Stomach (tissue), 9 donors: ENCODE measurements around the gene CFAP54. TPM values are rescaled to one million over a fixed set of nuclear protein-coding genes. Genes with fewer than 3 reads are reported as not detected.

Experiments
- DNase-seq, 2 donors: peaks; one replicate each; pipeline versions ENCODE4 v3.0.0 to v3.0.0-alpha.2; 2013 to 2019
- H3K27ac ChIP-seq, 5 donors: fragments of 200-600 bp in 4 of 5; sonication (generic) in 4 of 5; one replicate each; pipeline ENCODE4 v1.5.1; 2013 to 2019; ENCODE audit warnings: mild to moderate bottlenecking in 1 of 5, moderate library complexity in 1 of 5
- H3K27me3 ChIP-seq, 3 donors: fragments of 200-600 bp; sonication (generic); one replicate each; pipeline ENCODE4 v1.5.1; 2017 to 2019; ENCODE audit warnings: mixed run types in 1 of 3
- H3K36me3 ChIP-seq, 4 donors: fragments of 200-600 bp; sonication (generic); 1 replicate in 3 of 4; 2 replicates in 1 of 4; pipeline ENCODE4 v1.5.1; 2016 to 2019
- H3K4me1 ChIP-seq, 4 donors: fragments of 200-600 bp; sonication (generic); one replicate each; pipeline ENCODE4 v1.5.1; 2016 to 2019
- H3K4me3 ChIP-seq, 4 donors: fragments of 200-600 bp; sonication (generic) in 3 of 4; one replicate each; pipeline ENCODE4 v1.5.1; 2016 to 2019; ENCODE audit warnings: mild to moderate bottlenecking in 1 of 4
- H3K9me3 ChIP-seq, 4 donors: fragments of 200-600 bp; sonication (generic); one replicate each; pipeline ENCODE4 v1.5.1; 2016 to 2019
- EP300 ChIP-seq: sonication (generic); formaldehyde crosslinking; IDR thresholded peaks from one replicate; pipeline ENCODE4 v1.6.1; 2017; ENCODE audit warnings: antibody characterized with exemption
- POLR2A ChIP-seq, 4 donors: fragments of 450-650 bp; IDR thresholded peaks; one replicate each; pipeline ENCODE4 v1.6.1; 2016; ENCODE audit warnings: antibody characterized with exemption in 4 of 4, control low read depth in 2 of 4, mild to moderate bottlenecking in 1 of 4, moderate library complexity in 1 of 4
- POLR2AphosphoS5 ChIP-seq, 3 donors: sonication (generic); formaldehyde crosslinking; IDR thresholded peaks; one replicate each; pipeline ENCODE4 v1.6.1; 2016; ENCODE audit warnings: antibody characterized with exemption in 3 of 3
- WGBS, 5 donors: extraction: QIAGEN DNeasy Blood & Tissue Kit in 3 of 5; methylation state at CpG; one replicate each; pipeline versions ENCODE4 v1.1.5 to v1.1.7; 2013 to 2018; 5-methylcytosine and 5-hydroxymethylcytosine counted together
- intact Hi-C: fragments of 100-400 bp; cut with DNase I; formaldehyde crosslinking; loops from one replicate; pipeline ENCODE4 v1.15.1; 2023; ENCODE audit warnings: low total_unique reads
- polyA plus RNA-seq, 3 donors: library from polyadenylated mRNA; stranded (reverse); fragments of 200-250 nt; gene quantifications; one replicate each; pipeline ENCODE4 v1.2.3, GENCODE V29; 2013
- total RNA-seq, 5 donors: library from RNA; depleted of rRNA; stranded (reverse); fragments of >200 nt; gene quantifications; one replicate each; pipeline versions ENCODE4 v1.1.0 to v1.2.3, GENCODE V29; 2014 to 2016
- TF ChIP-seq, protein P1 (sequence below), 7 experiments: fragments of 450-650 bp in 4 of 7; fragments of 200-600 bp in 3 of 7; sonication (generic) in 3 of 7; IDR thresholded peaks; one replicate each; pipeline ENCODE4 v1.5.1; 2016 to 2019; ENCODE audit warnings: antibody characterized with exemption in 7 of 7, control low read depth in 2 of 7, mild to moderate bottlenecking in 1 of 7
- donor health status: healthy with polysubstance abuse.
- donor health status: Bipolar disorder and iron deficiency.
- donor health status: healthy.

The CFAP54 gene
- total and polyA plus RNA-seq, 8 donors: 0.08 to 36.6 (median 3.0) TPM; not detected in 2

DNA sequence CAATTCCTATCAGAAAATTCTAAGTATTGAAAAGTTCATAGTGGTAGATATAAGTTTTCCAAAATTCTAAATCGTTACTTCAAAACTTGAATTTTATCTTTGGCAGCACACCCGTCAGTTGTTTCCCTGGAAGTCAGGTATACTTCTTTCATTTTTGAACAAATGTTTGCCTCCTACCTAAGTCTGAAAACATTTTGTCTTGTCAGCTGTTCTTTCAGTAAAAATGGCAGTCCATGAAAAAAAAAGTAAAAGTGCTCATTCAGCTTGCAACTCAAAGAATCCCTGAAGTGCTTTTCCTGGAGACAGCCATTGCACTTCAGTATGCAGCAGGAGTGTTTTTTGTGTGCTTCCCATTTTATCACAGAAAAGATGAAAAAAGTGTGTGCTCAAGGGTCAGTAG lies 287.5 kb downstream of the CFAP54 start:
- no peaks in the 10 kb centered on the region for H3K27me3 ChIP-seq
- no peak overlapping the region for H3K27ac ChIP-seq
- intact Hi-C loops: no loop called here
- 80 to 87% (median 82%) methylated on average over 2 of the region's 2 CpGs for WGBS, 5 donors
- no peaks in the 10 kb centered on the region for H3K36me3 ChIP-seq
- no peaks in the 10 kb centered on the region for H3K4me1 ChIP-seq
- no peak overlapping the region for H3K4me3 ChIP-seq
- no peak for TF ChIP-seq POLR2AphosphoS5 (IDR thresholded peaks at IDR 0.05)
- TF ChIP-seq, protein P1, sequence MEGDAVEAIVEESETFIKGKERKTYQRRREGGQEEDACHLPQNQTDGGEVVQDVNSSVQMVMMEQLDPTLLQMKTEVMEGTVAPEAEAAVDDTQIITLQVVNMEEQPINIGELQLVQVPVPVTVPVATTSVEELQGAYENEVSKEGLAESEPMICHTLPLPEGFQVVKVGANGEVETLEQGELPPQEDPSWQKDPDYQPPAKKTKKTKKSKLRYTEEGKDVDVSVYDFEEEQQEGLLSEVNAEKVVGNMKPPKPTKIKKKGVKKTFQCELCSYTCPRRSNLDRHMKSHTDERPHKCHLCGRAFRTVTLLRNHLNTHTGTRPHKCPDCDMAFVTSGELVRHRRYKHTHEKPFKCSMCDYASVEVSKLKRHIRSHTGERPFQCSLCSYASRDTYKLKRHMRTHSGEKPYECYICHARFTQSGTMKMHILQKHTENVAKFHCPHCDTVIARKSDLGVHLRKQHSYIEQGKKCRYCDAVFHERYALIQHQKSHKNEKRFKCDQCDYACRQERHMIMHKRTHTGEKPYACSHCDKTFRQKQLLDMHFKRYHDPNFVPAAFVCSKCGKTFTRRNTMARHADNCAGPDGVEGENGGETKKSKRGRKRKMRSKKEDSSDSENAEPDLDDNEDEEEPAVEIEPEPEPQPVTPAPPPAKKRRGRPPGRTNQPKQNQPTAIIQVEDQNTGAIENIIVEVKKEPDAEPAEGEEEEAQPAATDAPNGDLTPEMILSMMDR (IDR thresholded peaks at IDR 0.05): no peak
- no peak for TF ChIP-seq POLR2A (IDR thresholded peaks at IDR 0.05)
- TF ChIP-seq EP300: no peak
- no peak for DNase-seq
- H3K9me3 ChIP-seq: peaks cover 0 to 7% (median 0%) of the 10 kb centered on the region in 4 donors

DNA sequence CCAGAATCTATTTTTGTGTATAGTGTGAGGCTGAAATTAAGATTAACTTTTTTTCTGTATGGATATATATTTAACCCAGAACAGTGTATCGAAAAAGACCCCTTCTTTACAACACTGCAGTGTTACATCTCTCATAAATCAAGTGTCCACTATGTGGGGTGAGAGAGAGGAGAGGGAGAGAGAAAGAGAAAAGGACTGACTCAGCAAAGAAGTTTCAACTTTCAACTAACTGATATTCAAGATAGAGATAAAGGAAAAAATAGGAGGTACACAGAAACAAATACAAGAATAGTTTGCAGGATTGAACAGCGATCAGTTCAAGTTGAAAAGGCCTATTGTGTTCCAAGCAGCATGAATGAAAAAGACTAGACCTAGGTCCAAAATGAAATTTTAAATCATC lies 291.0 kb downstream of the CFAP54 start:
- Histone ChIP-seq H3K4me1 (no peaks in the 10 kb centered on the region), H3K36me3 (no peaks in the 10 kb centered on the region), H3K9me3 (no peaks in the 10 kb centered on the region), H3K27ac (no peak overlapping the region), H3K27me3 (no peaks in the 10 kb centered on the region), H3K4me3 (no peak overlapping the region)
- 57 to 78% (median 65%) methylated on average over 2 of the region's 2 CpGs for WGBS, 5 donors
- DNase-seq: no peak
- no peak for TF ChIP-seq POLR2AphosphoS5 (IDR thresholded peaks at IDR 0.05)
- no peak for TF ChIP-seq EP300
- TF ChIP-seq, protein P1 (IDR thresholded peaks at IDR 0.05): no peak
- no peak for TF ChIP-seq POLR2A (IDR thresholded peaks at IDR 0.05)
- intact Hi-C loops: no loop called here

DNA sequence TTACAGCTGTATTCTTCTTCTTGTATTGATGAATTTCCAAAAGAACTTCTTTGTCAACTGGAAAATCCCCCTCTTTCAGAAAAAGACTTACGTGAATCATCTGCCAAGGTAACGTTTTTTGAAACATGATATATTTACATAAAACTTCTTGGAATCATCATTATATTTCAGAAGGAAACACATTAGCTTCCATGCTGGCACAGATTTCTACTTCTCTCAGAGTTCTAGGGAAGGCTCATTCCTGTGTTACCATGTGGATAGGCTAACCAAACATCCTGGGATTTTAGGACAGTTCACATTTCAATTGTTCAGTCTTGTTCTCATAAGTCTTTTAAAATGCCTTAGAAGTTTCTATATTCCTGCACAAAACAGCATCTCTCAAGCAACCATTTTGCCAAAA lies 297.4 kb downstream of the CFAP54 start:
- intact Hi-C loops: no loop called here
- 38 to 50% (median 49%) methylated on average over 2 of the region's 2 CpGs for WGBS, 5 donors
- DNase-seq: no peak
- H3K27ac ChIP-seq: no peak overlapping the region
- no peak overlapping the region for H3K4me3 ChIP-seq
- H3K27me3 ChIP-seq: no peaks in the 10 kb centered on the region
- TF ChIP-seq POLR2A (IDR thresholded peaks at IDR 0.05) (no peak), EP300 (no peak), POLR2AphosphoS5 (IDR thresholded peaks at IDR 0.05) (no peak)
- TF ChIP-seq, protein P1 (IDR thresholded peaks at IDR 0.05): no peak
- H3K4me1 ChIP-seq: no peaks in the 10 kb centered on the region
- H3K9me3 ChIP-seq: no peaks in the 10 kb centered on the region
- no peaks in the 10 kb centered on the region for H3K36me3 ChIP-seq

DNA sequence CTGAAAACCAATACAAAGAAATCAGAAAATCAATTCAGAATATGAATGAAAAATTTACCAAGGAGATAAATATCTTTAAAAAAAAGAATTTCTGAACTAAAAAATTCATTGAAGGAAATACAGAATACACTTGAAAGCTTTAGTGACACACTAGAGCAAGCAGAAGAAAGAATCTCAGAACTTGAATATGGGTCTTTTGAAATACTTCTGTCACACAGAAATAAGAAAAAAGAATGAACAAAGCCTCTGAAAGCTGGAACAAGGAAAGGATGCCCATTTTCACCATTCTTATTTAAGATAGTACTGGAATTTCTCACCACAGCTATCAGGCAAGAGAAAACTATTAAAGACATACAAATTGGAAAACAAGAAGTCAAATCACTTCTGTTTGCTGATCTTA lies 314.6 kb downstream of the CFAP54 start:
- no peaks in the 10 kb centered on the region for H3K36me3 ChIP-seq
- no peak overlapping the region for H3K27ac ChIP-seq
- no peaks in the 10 kb centered on the region for H3K4me1 ChIP-seq
- no peaks in the 10 kb centered on the region for H3K27me3 ChIP-seq
- no peak for DNase-seq
- peaks cover 0 to 25% (median 13%) of the 10 kb centered on the region in 4 donors for H3K9me3 ChIP-seq
- TF ChIP-seq POLR2A (IDR thresholded peaks at IDR 0.05) (no peak), EP300 (no peak), POLR2AphosphoS5 (IDR thresholded peaks at IDR 0.05) (no peak)
- TF ChIP-seq, protein P1 (IDR thresholded peaks at IDR 0.05): no peak
- H3K4me3 ChIP-seq: no peak overlapping the region
- intact Hi-C loops: no loop called here
